K562 (cell line): ENCODE data around the gene SNRNP200. TPM values are rescaled to one million over a fixed set of nuclear protein-coding genes. Genes with fewer than 3 reads are reported as not detected.
A peak's percentile ranks its signal among the peaks of the same experiment; 100 is the strongest.

ENCODE experiments used
- CBX5 ChIP-seq: IDR thresholded peaks from 2 replicates; pipeline ENCODE4 v1.6.1; 2014; ENCODE audit warnings: low read depth, borderline replicate concordance
- CXXC5 ChIP-seq: fragments of 250-450 bp; sonication (Bioruptor Pico); IDR thresholded peaks from 2 replicates; pipeline ENCODE4 v1.8.0; 2022; ENCODE audit warnings: inconsistent platforms, mild to moderate bottlenecking, moderate library complexity
- FOXP1 ChIP-seq: sonication (generic); formaldehyde crosslinking; IDR thresholded peaks from 2 replicates; pipeline ENCODE4 v1.8.0; 2022; ENCODE audit warnings: mild to moderate bottlenecking, missing genetic modification reagents
- GATAD2B ChIP-seq: fragments of 450-650 bp; IDR thresholded peaks from 2 replicates; pipeline ENCODE4 v1.6.1; 2017; ENCODE audit warnings: mild to moderate bottlenecking, borderline replicate concordance
- HDAC2 ChIP-seq: fragments of 450-650 bp; IDR thresholded peaks from 2 replicates; pipeline ENCODE4 v1.6.1; 2016; ENCODE audit warnings: mild to moderate bottlenecking
- HNRNPH1 ChIP-seq: fragments of 200-400 bp; formaldehyde crosslinking; optimal IDR thresholded peaks from 2 replicates; pipeline ENCODE3; 2017; ENCODE audit warnings: low read depth, mild to moderate bottlenecking, low read length, moderate library complexity
- HSF4 ChIP-seq: fragments of 250-450 bp; sonication (Bioruptor Pico); IDR thresholded peaks from 2 replicates; pipeline ENCODE4 v2.1.2; 2022; ENCODE audit warnings: mild to moderate bottlenecking, moderate library complexity, borderline replicate concordance
- ILK ChIP-seq: fragments of 450-650 bp; IDR thresholded peaks from 2 replicates; pipeline ENCODE4 v1.6.1; 2016; ENCODE audit warnings: missing genetic modification characterization, low read depth, mild to moderate bottlenecking, missing compliant biosample characterization, moderate library complexity, borderline replicate concordance
- KLF1 ChIP-seq: fragments of 450-650 bp; IDR thresholded peaks from 2 replicates; pipeline ENCODE4 v1.6.1; 2016; ENCODE audit warnings: missing genetic modification characterization, missing compliant biosample characterization
- PHF21A ChIP-seq: fragments of 450-650 bp; IDR thresholded peaks from 2 replicates; pipeline ENCODE4 v1.6.1; 2017; ENCODE audit warnings: low read depth, borderline replicate concordance
- SIX5 ChIP-seq, 2 experiments: IDR thresholded peaks; 2 replicates each; pipeline ENCODE4 v1.6.1; 2011; ENCODE audit warnings: low read length in 2 of 2, borderline replicate concordance in 1 of 2, low read depth in 1 of 2, mild to moderate bottlenecking in 1 of 2, moderate library complexity in 1 of 2; ENCODE audit not compliant: insufficient read depth in 1 of 2
- SP1 ChIP-seq: sonication (generic); formaldehyde crosslinking; IDR thresholded peaks from 2 replicates; pipeline ENCODE4 v1.8.1; 2022; ENCODE audit warnings: mild to moderate bottlenecking, missing genetic modification reagents
- TOE1 ChIP-seq, 2 experiments: fragments of 450-650 bp in 1 of 2; sonication (generic) in 1 of 2; formaldehyde crosslinking in 1 of 2; IDR thresholded peaks; 2 replicates each; pipeline versions ENCODE4 v1.7.1 to v1.8.0; 2016 to 2022; ENCODE audit warnings: borderline replicate concordance in 2 of 2, mild to moderate bottlenecking in 2 of 2, antibody characterized with exemption in 1 of 2, inconsistent platforms in 1 of 2, low read depth in 1 of 2, missing genetic modification reagents in 1 of 2, moderate library complexity in 1 of 2
- ZNF133 ChIP-seq: fragments of 250-450 bp; sonication (Bioruptor Pico); IDR thresholded peaks from 2 replicates; pipeline ENCODE4 v1.4.0; 2020; ENCODE audit warnings: mild to moderate bottlenecking
- polyA plus RNA-seq, 8 experiments: library from polyadenylated mRNA; depleted of rRNA in 4 of 8; stranded (reverse) in 5 of 8; unstranded in 3 of 8; fragments of >200 nt; fragmentation: Nextera tagmentation in 2 of 8; fragmentation: Illumina TruSeq in 1 of 8; extraction: Ambion mirVana in 2 of 8; extraction: Trizol in 1 of 8; gene quantifications; 2 replicates each; pipeline versions ENCODE4 v1.2.1 to v1.2.3, GENCODE V29; 2011 to 2014; ENCODE audit warnings: inconsistent platforms in 1 of 8, missing spikeins in 1 of 8
- total RNA-seq, 7 experiments: library from RNA; depleted of rRNA in 6 of 7; stranded (reverse); fragments of >200 nt in 6 of 7; fragmentation: Illumina TruSeq in 2 of 7; extraction: Trizol in 2 of 7; gene quantifications; 2 replicates each; pipeline versions ENCODE4 v1.2.1 to v1.2.3, GENCODE V29; 2011 to 2021; ENCODE audit warnings: low replicate concordance in 1 of 7
- TF ChIP-seq, protein P1 (sequence below): fragments of 450-650 bp; formaldehyde crosslinking; IDR thresholded peaks from 2 replicates; pipeline ENCODE4 v1.4.0; 2022; ENCODE audit warnings: missing genetic modification characterization
- TF ChIP-seq, protein P2 (sequence below), 2 experiments: fragments of 450-650 bp; IDR thresholded peaks; 2 replicates each; pipeline ENCODE4 v1.6.1; 2016
- TF ChIP-seq, protein P3 (sequence below), 2 experiments: fragments of 250-450 bp in 1 of 2; fragments of 450-650 bp in 1 of 2; sonication (Bioruptor Pico) in 1 of 2; IDR thresholded peaks; 2 replicates each; pipeline versions ENCODE4 v1.6.1 to v1.8.0; 2016 to 2021; ENCODE audit warnings: mild to moderate bottlenecking in 2 of 2, moderate library complexity in 2 of 2, missing compliant biosample characterization in 1 of 2, missing genetic modification characterization in 1 of 2
- TF ChIP-seq, protein P4 (sequence below), 2 experiments: fragments of 150-350 bp in 1 of 2; IDR thresholded peaks; 2 replicates each; pipeline ENCODE4 v1.6.1; 2012 to 2016; ENCODE audit warnings: low read depth in 2 of 2, low read length in 2 of 2, mild to moderate bottlenecking in 1 of 2, moderate library complexity in 1 of 2

Gene SNRNP200
- total and polyA plus RNA-seq, 9 of the 15 experiments (the other 6 are each of a cell fraction or from before 2014, with no cell fraction given), result 76.1 to 231 (median 155) TPM

DNA sequence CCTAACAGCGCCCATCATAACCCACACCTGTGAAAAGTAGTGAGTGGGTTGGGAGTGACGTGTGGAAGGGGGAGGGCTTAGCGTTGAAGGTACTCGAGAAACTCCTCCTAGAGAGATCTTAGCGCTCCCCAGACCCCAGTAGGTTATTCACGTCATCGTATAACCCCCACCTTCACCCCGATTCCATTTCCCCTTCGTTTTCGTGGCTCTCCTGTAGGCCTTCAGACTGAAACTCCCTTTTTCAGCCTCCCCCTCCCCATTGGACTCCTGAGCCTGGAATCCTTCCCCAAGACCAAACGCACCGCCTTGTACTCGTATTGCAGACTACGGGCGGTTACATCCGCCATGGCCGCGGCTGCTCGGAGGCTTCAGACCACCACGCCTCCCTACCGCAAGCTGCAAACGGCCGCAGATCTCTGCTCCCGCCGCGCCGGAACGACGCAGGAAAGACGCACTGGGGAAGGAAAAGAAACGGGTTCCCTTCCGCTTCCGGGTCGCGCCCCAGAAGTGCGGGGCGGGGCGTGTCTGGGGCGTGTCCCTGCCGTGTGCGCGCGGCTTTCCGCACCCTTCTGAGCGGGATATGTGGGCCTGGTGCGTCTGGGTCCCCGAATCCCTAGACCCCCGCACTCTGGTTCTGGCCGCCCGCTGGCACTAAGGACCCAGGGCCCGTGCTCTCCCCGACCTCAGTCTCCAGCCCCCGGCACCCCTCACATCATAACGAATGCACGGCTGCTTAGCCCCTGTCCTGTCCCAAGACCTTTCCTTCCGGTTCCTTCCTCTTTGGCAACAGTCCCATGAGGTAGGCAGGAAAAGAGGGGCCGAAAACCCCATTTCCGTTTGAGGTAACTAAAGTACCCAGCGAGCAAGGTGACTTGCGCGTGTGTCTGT is at the start of gene SNRNP200 (continued):
- TF ChIP-seq SIX5 (IDR thresholded peaks at IDR 0.05; ENCODE audit: borderline replicate concordance in 1 of 2, insufficient read depth in 1 of 2, low read depth in 1 of 2, low read length in 2 of 2), result peak; percentile 32 to 41; a peak in 2 of 4 replicates
- TF ChIP-seq ILK (tag), result no peak
- no peak for TF ChIP-seq HSF4 (CRISPR knock-in tag)
- peak; percentile 95 for TF ChIP-seq KLF1 (tag)
- TF ChIP-seq GATAD2B, result 0 out of 2 replicates have a peak, but pooled peaks have one; percentile 69
- peak; percentile 91 for TF ChIP-seq SP1 (CRISPR knock-in tag)
- peak; percentile 81; the same call in 1 of the 2 replicates for TF ChIP-seq HDAC2
- TF ChIP-seq CBX5, result no peak
- TF ChIP-seq FOXP1 (CRISPR knock-in tag), result peak; percentile 95; the same call in 1 of the 2 replicates
- no peak; the same call in 1 of the 2 replicates for TF ChIP-seq TOE1 (IDR thresholded peaks at IDR 0.05; ENCODE audit: borderline replicate concordance)
- 0 out of 2 replicates have a peak, but pooled peaks have one; percentile 10 for TF ChIP-seq TOE1 (CRISPR knock-in tag; IDR thresholded peaks at IDR 0.05; ENCODE audit: borderline replicate concordance, low read depth)
- TF ChIP-seq CXXC5 (CRISPR knock-in tag), result peak; percentile 98
- TF ChIP-seq, protein P1, sequence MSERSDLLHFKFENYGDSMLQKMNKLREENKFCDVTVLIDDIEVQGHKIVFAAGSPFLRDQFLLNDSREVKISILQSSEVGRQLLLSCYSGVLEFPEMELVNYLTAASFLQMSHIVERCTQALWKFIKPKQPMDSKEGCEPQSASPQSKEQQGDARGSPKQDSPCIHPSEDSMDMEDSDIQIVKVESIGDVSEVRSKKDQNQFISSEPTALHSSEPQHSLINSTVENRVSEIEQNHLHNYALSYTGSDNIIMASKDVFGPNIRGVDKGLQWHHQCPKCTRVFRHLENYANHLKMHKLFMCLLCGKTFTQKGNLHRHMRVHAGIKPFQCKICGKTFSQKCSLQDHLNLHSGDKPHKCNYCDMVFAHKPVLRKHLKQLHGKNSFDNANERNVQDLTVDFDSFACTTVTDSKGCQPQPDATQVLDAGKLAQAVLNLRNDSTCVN (CRISPR knock-in tag), result no peak; the same call in 1 of the 2 replicates
- TF ChIP-seq, protein P2, sequence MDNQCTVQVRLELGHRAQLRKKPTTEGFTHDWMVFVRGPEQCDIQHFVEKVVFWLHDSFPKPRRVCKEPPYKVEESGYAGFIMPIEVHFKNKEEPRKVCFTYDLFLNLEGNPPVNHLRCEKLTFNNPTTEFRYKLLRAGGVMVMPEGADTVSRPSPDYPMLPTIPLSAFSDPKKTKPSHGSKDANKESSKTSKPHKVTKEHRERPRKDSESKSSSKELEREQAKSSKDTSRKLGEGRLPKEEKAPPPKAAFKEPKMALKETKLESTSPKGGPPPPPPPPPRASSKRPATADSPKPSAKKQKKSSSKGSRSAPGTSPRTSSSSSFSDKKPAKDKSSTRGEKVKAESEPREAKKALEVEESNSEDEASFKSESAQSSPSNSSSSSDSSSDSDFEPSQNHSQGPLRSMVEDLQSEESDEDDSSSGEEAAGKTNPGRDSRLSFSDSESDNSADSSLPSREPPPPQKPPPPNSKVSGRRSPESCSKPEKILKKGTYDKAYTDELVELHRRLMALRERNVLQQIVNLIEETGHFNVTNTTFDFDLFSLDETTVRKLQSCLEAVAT (IDR thresholded peaks at IDR 0.05), result peak; percentile 26 to 31; a peak in 1 of 4 replicates
- TF ChIP-seq ZNF133 (CRISPR knock-in tag), result no peak
- TF ChIP-seq HNRNPH1, result no peak
- TF ChIP-seq, protein P3, sequence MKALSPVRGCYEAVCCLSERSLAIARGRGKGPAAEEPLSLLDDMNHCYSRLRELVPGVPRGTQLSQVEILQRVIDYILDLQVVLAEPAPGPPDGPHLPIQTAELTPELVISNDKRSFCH (CRISPR knock-in tag; IDR thresholded peaks at IDR 0.05), result no peak
- TF ChIP-seq, protein P3 (tag; IDR thresholded peaks at IDR 0.05), result 0 out of 2 replicates have a peak, but pooled peaks have one; percentile 37
- TF ChIP-seq, protein P4, sequence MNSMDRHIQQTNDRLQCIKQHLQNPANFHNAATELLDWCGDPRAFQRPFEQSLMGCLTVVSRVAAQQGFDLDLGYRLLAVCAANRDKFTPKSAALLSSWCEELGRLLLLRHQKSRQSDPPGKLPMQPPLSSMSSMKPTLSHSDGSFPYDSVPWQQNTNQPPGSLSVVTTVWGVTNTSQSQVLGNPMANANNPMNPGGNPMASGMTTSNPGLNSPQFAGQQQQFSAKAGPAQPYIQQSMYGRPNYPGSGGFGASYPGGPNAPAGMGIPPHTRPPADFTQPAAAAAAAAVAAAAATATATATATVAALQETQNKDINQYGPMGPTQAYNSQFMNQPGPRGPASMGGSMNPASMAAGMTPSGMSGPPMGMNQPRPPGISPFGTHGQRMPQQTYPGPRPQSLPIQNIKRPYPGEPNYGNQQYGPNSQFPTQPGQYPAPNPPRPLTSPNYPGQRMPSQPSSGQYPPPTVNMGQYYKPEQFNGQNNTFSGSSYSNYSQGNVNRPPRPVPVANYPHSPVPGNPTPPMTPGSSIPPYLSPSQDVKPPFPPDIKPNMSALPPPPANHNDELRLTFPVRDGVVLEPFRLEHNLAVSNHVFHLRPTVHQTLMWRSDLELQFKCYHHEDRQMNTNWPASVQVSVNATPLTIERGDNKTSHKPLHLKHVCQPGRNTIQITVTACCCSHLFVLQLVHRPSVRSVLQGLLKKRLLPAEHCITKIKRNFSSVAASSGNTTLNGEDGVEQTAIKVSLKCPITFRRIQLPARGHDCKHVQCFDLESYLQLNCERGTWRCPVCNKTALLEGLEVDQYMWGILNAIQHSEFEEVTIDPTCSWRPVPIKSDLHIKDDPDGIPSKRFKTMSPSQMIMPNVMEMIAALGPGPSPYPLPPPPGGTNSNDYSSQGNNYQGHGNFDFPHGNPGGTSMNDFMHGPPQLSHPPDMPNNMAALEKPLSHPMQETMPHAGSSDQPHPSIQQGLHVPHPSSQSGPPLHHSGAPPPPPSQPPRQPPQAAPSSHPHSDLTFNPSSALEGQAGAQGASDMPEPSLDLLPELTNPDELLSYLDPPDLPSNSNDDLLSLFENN (IDR thresholded peaks at IDR 0.05; ENCODE audit: low read depth in 2 of 2, low read length in 2 of 2), result no peak
- TF ChIP-seq PHF21A, result 0 out of 2 replicates have a peak, but pooled peaks have one; percentile 19
